ENCODE measurements around the gene PHPT1.
"Not testable (repeated sequence)": the region's sequence is repeated elsewhere in the genome, so short reads cannot be mapped to it uniquely, and the experiment has no call there.

The PHPT1 gene

GRCh38 chr9:136835162-136835931 lies 13.9 kb upstream of the PHPT1 start:
- H3K36me3 ChIP-seq (ENCODE audit: low read depth), result peaks cover 17% of the 10 kb centered on the region; the same call in 1 of the 2 replicates
- no peaks in the 10 kb centered on the region for H3K27me3 ChIP-seq (ENCODE audit: insufficient read depth, poor library complexity, severe bottlenecking)
- ATAC-seq (ENCODE audit: low read depth) (no peak), DNase-seq (ENCODE audit: low spot score) (no peak)
- H3K27ac ChIP-seq (ENCODE audit: poor library complexity, severe bottlenecking), result no peak overlapping the region
- no peak for TF ChIP-seq CTCF (IDR thresholded peaks at IDR 0.05; ENCODE audit: poor library complexity, severe bottlenecking)
- H3K4me3 ChIP-seq (ENCODE audit: severe bottlenecking), result no peak overlapping the region
- no peaks in the 10 kb centered on the region for H3K9me3 ChIP-seq (ENCODE audit: severe bottlenecking)
- H3K4me1 ChIP-seq (ENCODE audit: insufficient read depth, poor library complexity, severe bottlenecking), result no peaks in the 10 kb centered on the region

GRCh38 chr9:136835932-136836904 lies 13.0 kb upstream of the PHPT1 start:
- no peak overlapping the region for H3K27ac ChIP-seq (ENCODE audit: poor library complexity, severe bottlenecking)
- H3K4me3 ChIP-seq (ENCODE audit: severe bottlenecking), result no peak overlapping the region
- H3K4me1 ChIP-seq (ENCODE audit: insufficient read depth, poor library complexity, severe bottlenecking), result no peaks in the 10 kb centered on the region
- H3K36me3 ChIP-seq (ENCODE audit: low read depth), result peaks cover 9% of the 10 kb centered on the region; the same call in 1 of the 2 replicates
- H3K9me3 ChIP-seq (ENCODE audit: severe bottlenecking), result no peaks in the 10 kb centered on the region
- no peaks in the 10 kb centered on the region for H3K27me3 ChIP-seq (ENCODE audit: insufficient read depth, poor library complexity, severe bottlenecking)
- no peak for TF ChIP-seq CTCF (IDR thresholded peaks at IDR 0.05; ENCODE audit: poor library complexity, severe bottlenecking)
- no peak for ATAC-seq (ENCODE audit: low read depth)
- no peak for DNase-seq (ENCODE audit: low spot score)

- ATAC-seq (ENCODE audit: low read depth) (no peak), DNase-seq (ENCODE audit: low spot score) (no peak)
- Histone ChIP-seq H3K27ac (ENCODE audit: poor library complexity, severe bottlenecking) (no peak overlapping the region), H3K9me3 (ENCODE audit: severe bottlenecking) (no peaks in the 10 kb centered on the region), H3K4me3 (ENCODE audit: severe bottlenecking) (no peak overlapping the region), H3K27me3 (ENCODE audit: insufficient read depth, poor library complexity, severe bottlenecking) (no peaks in the 10 kb centered on the region), H3K36me3 (ENCODE audit: low read depth) (0 out of 2 replicates have a peak, but pooled peaks cover 3% of the 10 kb centered on the region), H3K4me1 (ENCODE audit: insufficient read depth, poor library complexity, severe bottlenecking) (no peaks in the 10 kb centered on the region)
- no peak for TF ChIP-seq CTCF (IDR thresholded peaks at IDR 0.05; ENCODE audit: poor library complexity, severe bottlenecking)
These were observed 11.9 kb upstream of the PHPT1 start for GRCh38 chr9:136837146-136837855.

GRCh38 chr9:136837856-136838277 lies 11.3 kb upstream of the PHPT1 start:
- H3K27ac ChIP-seq (ENCODE audit: poor library complexity, severe bottlenecking); H3K9me3 ChIP-seq (ENCODE audit: severe bottlenecking); H3K36me3 ChIP-seq (ENCODE audit: low read depth); H3K27me3 ChIP-seq (ENCODE audit: insufficient read depth, poor library complexity, severe bottlenecking); H3K4me1 ChIP-seq (ENCODE audit: insufficient read depth, poor library complexity, severe bottlenecking); ATAC-seq (ENCODE audit: low read depth); DNase-seq (ENCODE audit: low spot score); H3K4me3 ChIP-seq (ENCODE audit: severe bottlenecking): not testable (repeated sequence)
